HEK293 (cell line): ENCODE measurements around the gene CTNNA2.

Experiments
- CTCF ChIP-seq: fragments of 450-650 bp; formaldehyde crosslinking; IDR thresholded peaks from 2 replicates; pipeline ENCODE4 v1.5.1; 2016; ENCODE audit warnings: missing biosample characterization, missing genetic modification characterization
- ZNF148 ChIP-seq: fragments of 450-650 bp; formaldehyde crosslinking; IDR thresholded peaks from 2 replicates; pipeline ENCODE4 v1.5.0; 2017; ENCODE audit warnings: missing biosample characterization, missing genetic modification characterization, borderline replicate concordance
- ZNF292 ChIP-seq: fragments of 450-650 bp; formaldehyde crosslinking; IDR thresholded peaks from 2 replicates; pipeline ENCODE4 v1.5.1; 2016; ENCODE audit warnings: low read depth, missing biosample characterization, missing genetic modification characterization, borderline replicate concordance
- ZNF768 ChIP-seq: fragments of 450-650 bp; formaldehyde crosslinking; IDR thresholded peaks from 2 replicates; pipeline ENCODE4 v1.5.1; 2018; ENCODE audit warnings: missing biosample characterization, mild to moderate bottlenecking, missing genetic modification characterization

GRCh38 chr2:79660557-79660956 is 147.7 kb downstream of the CTNNA2 start:
- TF ChIP-seq CTCF (tag by site-specific recombination) (no peak), ZNF768 (no peak), ZNF292 (tag by site-specific recombination) (no peak), ZNF148 (tag by site-specific recombination) (no peak)
